PC-3 (cell line): ENCODE data around the gene REP15.

ENCODE experiments used
- EZH2 ChIP-seq: fragments of 300-600 bp; sonication (generic); IDR thresholded peaks from one replicate; pipeline ENCODE4 v1.6.1; 2017; ENCODE audit warnings: antibody characterized with exemption, mild to moderate bottlenecking, low read length; ENCODE audit not compliant: unreplicated experiment
- EZH2phosphoT487 ChIP-seq: fragments of 300-600 bp; sonication (generic); IDR thresholded peaks from 2 replicates; pipeline ENCODE4 v1.6.1; 2018; ENCODE audit warnings: mild to moderate bottlenecking, antibody characterized with exemption, low read length, borderline replicate concordance
- TF ChIP-seq, protein P1 (sequence below): fragments of 300-600 bp; sonication (generic); conservative IDR thresholded peaks from 2 replicates; pipeline ENCODE4 v1.5.1; 2017; ENCODE audit warnings: antibody characterized with exemption, low read depth, mild to moderate bottlenecking, low read length

GRCh38 chr12:27743601-27744000, 47.4 kb downstream of the REP15 start:
- no peak for TF ChIP-seq EZH2
- TF ChIP-seq, protein P1, sequence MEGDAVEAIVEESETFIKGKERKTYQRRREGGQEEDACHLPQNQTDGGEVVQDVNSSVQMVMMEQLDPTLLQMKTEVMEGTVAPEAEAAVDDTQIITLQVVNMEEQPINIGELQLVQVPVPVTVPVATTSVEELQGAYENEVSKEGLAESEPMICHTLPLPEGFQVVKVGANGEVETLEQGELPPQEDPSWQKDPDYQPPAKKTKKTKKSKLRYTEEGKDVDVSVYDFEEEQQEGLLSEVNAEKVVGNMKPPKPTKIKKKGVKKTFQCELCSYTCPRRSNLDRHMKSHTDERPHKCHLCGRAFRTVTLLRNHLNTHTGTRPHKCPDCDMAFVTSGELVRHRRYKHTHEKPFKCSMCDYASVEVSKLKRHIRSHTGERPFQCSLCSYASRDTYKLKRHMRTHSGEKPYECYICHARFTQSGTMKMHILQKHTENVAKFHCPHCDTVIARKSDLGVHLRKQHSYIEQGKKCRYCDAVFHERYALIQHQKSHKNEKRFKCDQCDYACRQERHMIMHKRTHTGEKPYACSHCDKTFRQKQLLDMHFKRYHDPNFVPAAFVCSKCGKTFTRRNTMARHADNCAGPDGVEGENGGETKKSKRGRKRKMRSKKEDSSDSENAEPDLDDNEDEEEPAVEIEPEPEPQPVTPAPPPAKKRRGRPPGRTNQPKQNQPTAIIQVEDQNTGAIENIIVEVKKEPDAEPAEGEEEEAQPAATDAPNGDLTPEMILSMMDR: no peak
- no peak for TF ChIP-seq EZH2phosphoT487
